Cardiac muscle cell (in vitro differentiated cells and primary cell): Measurements from ENCODE around the gene MINDY4. TPM values are rescaled to one million over a fixed set of nuclear protein-coding genes. Genes with fewer than 3 reads are reported as not detected.
A peak's percentile ranks its signal among the peaks of the same experiment; 100 is the strongest.

ENCODE experiments used
- DNase-seq, 2 donors: peaks; one replicate each; pipeline versions ENCODE4 v3.0.0 to v3.0.0-alpha.2; 2010 to 2017; ENCODE audit warnings: low read depth in 1 of 2, low spot score in 1 of 2
- H3K27ac ChIP-seq: fragments of 200-600 bp; sonication (generic); 2 replicates; pipeline ENCODE4 v1.5.1; 2016
- H3K27me3 ChIP-seq: fragments of 200-600 bp; sonication (generic); 2 replicates; pipeline ENCODE4 v1.6.0; 2016; ENCODE audit warnings: control low read depth
- H3K36me3 ChIP-seq: fragments of 200-600 bp; sonication (generic); 2 replicates; pipeline ENCODE4 v1.5.1; 2016; ENCODE audit warnings: control low read depth
- H3K4me1 ChIP-seq: fragments of 200-600 bp; sonication (generic); 2 replicates; pipeline ENCODE4 v1.8.1; 2017; ENCODE audit warnings: low read depth, mild to moderate bottlenecking, mixed run types
- H3K4me3 ChIP-seq: fragments of 200-600 bp; sonication (generic); 2 replicates; pipeline ENCODE4 v1.5.1; 2016; ENCODE audit warnings: mild to moderate bottlenecking
- H3K9me3 ChIP-seq: fragments of 200-600 bp; sonication (generic); 2 replicates; pipeline ENCODE4 v1.5.1; 2017; ENCODE audit warnings: low read depth, mild to moderate bottlenecking, control low read depth
- CTCF ChIP-seq: IDR thresholded peaks from 2 replicates; pipeline ENCODE4 v1.5.1; 2012; ENCODE audit warnings: low read depth, mild to moderate bottlenecking, low read length
- polyA plus RNA-seq: library from polyadenylated mRNA; unstranded; fragments of >200 nt; fragmentation: Nextera tagmentation; extraction: Ambion mirVana; gene quantifications from 2 replicates; pipeline ENCODE4 v1.2.1, GENCODE V29; 2016
- total RNA-seq: library from RNA; depleted of rRNA; stranded (reverse); fragments of >200 nt; gene quantifications from 2 replicates; pipeline ENCODE4 v1.2.3, GENCODE V29; 2016

MINDY4 gene
- total and polyA plus RNA-seq, 2 experiments from 2014 or later, result 2.7 to 7.5 TPM

GRCh38 chr7:30770845-30771173, 408 bp upstream of the MINDY4 start:
- DNase-seq, result no peak
- Histone ChIP-seq H3K27me3 (no peaks in the 10 kb centered on the region), H3K27ac (no peak overlapping the region), H3K4me3 (peak overlapping the region; percentile 82), H3K9me3 (no peaks in the 10 kb centered on the region), H3K4me1 (no peaks in the 10 kb centered on the region), H3K36me3 (no peaks in the 10 kb centered on the region)
- no peak for TF ChIP-seq CTCF

GRCh38 chr7:30771880-30772425, 736 bp downstream of the MINDY4 start:
- no peaks in the 10 kb centered on the region for H3K9me3 ChIP-seq
- H3K4me1 ChIP-seq, result no peaks in the 10 kb centered on the region
- no peak for DNase-seq
- no peaks in the 10 kb centered on the region for H3K27me3 ChIP-seq
- H3K27ac ChIP-seq, result peak overlapping the region; percentile 44
- H3K36me3 ChIP-seq, result no peaks in the 10 kb centered on the region
- H3K4me3 ChIP-seq, result peak overlapping the region; percentile 82
- no peak for TF ChIP-seq CTCF

- no peaks in the 10 kb centered on the region for H3K9me3 ChIP-seq
- no peak overlapping the region for H3K4me3 ChIP-seq
- no peaks in the 10 kb centered on the region for H3K36me3 ChIP-seq
- H3K27ac ChIP-seq, result no peak overlapping the region
- H3K4me1 ChIP-seq, result no peaks in the 10 kb centered on the region
- DNase-seq, result no peak
- TF ChIP-seq CTCF, result no peak
- H3K27me3 ChIP-seq, result no peaks in the 10 kb centered on the region
Observed at GRCh38 chr7:30772984-30773383, 1.8 kb downstream of the MINDY4 start.

- peaks cover 10% of the 10 kb centered on the region for H3K4me1 ChIP-seq
Observed at GRCh38 chr7:30775992-30776391, 4.8 kb downstream of the MINDY4 start.

GRCh38 chr7:30776971-30777370, 5.8 kb downstream of the MINDY4 start:
- H3K4me3 ChIP-seq, result no peak overlapping the region
- no peaks in the 10 kb centered on the region for H3K9me3 ChIP-seq
- no peak overlapping the region for H3K27ac ChIP-seq
- no peaks in the 10 kb centered on the region for H3K27me3 ChIP-seq
- peaks cover 10% of the 10 kb centered on the region for H3K4me1 ChIP-seq
- peak in 1 of 2 donors; percentile 52 for DNase-seq
- no peak for TF ChIP-seq CTCF
- no peaks in the 10 kb centered on the region for H3K36me3 ChIP-seq

More at GRCh38 chr7:30775992-30776391, 4.8 kb downstream of the MINDY4 start:
- Histone ChIP-seq H3K9me3 (no peaks in the 10 kb centered on the region), H3K36me3 (no peaks in the 10 kb centered on the region), H3K4me3 (no peak overlapping the region), H3K27me3 (no peaks in the 10 kb centered on the region), H3K27ac (no peak overlapping the region)
- DNase-seq, result no peak
- no peak for TF ChIP-seq CTCF
